Measurements from ENCODE around the gene MCRS1.
"Not testable (repeated sequence)": the region's sequence is repeated elsewhere in the genome, so short reads cannot be mapped to it uniquely, and the experiment has no call there.

Gene MCRS1

DNA sequence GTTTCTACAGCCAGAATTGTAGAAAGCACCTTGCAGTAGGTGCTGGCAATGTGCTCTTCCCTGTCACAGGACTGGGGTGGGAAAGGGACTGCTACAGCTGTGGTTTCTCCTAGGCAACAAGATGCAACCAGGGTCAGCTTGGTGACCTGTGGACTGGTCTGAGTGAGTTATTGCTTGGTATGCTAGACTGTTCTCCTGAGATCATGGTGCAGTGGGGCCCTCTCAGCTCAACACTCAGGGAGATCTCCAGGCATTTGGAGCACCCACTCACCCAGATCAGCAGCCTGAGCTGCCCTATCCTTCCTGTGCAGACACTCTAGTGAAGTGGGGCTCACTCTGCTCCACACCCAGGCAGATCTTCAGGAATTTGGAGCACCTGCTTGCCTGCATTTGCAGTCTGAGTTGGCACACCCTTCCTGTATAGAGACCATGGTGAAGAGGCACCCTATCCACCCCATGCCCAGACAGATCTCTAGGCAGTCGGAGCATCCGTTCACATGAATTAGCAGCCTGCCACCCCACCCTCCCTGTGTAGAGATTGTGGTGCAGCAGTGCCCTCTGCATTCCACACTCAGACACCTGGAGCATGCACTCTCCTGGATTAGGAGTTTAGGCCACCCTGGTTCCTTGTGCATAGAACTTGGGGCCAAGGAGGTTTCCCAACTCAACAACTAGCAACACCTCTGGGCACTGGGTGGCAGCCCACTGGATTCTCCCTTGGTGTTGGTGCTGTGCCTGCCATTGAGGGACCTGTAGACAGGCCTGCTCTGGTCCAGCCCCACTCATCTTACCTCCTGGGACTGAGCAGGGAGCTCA, 41.3 kb upstream of the MCRS1 start:
- DNase-seq (ENCODE audit: low read depth), result no peak
- TF ChIP-seq, protein P1, sequence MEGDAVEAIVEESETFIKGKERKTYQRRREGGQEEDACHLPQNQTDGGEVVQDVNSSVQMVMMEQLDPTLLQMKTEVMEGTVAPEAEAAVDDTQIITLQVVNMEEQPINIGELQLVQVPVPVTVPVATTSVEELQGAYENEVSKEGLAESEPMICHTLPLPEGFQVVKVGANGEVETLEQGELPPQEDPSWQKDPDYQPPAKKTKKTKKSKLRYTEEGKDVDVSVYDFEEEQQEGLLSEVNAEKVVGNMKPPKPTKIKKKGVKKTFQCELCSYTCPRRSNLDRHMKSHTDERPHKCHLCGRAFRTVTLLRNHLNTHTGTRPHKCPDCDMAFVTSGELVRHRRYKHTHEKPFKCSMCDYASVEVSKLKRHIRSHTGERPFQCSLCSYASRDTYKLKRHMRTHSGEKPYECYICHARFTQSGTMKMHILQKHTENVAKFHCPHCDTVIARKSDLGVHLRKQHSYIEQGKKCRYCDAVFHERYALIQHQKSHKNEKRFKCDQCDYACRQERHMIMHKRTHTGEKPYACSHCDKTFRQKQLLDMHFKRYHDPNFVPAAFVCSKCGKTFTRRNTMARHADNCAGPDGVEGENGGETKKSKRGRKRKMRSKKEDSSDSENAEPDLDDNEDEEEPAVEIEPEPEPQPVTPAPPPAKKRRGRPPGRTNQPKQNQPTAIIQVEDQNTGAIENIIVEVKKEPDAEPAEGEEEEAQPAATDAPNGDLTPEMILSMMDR (IDR thresholded peaks at IDR 0.05; ENCODE audit: low read depth, low read length, missing control alignments), result no peak
- no peak overlapping the region for H3K4me3 ChIP-seq (ENCODE audit: low read depth, low read length)

GRCh38 chr12:49605539-49605938, 37.6 kb upstream of the MCRS1 start, which contains the start of gene FAM186B:
Gene FAM186B, minus strand, starts transcription at chr12:49605639. Its CDS starts 162 bp downstream, at chr12:49605477.
- not testable (repeated sequence) for DNase-seq (ENCODE audit: low read depth); H3K4me3 ChIP-seq (ENCODE audit: low read depth, low read length)

DNA sequence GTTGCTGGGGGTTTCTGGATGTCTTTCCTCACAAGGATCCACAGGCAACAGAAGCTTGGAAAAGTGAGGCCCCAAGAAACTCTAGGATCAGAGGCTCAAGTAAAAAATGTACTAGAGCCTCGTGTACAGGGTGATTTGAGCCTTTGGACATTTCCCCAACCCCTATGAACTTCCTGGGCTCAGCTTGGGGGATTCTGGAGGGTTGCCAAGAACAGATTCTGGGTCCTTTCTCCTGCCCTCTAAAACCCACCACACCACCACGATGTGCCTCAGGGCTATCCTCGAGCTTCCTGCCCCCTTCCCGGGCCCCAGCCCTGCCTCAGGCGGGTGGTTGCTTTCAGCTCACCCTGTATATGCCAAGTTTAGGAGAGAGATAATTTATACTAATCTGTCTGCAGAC, 36.9 kb upstream of the MCRS1 start:
- TF ChIP-seq, protein P1 (IDR thresholded peaks at IDR 0.05; ENCODE audit: low read depth, low read length, missing control alignments), result no peak
- DNase-seq (ENCODE audit: low read depth), result no peak
- no peak overlapping the region for H3K4me3 ChIP-seq (ENCODE audit: low read depth, low read length)

DNA sequence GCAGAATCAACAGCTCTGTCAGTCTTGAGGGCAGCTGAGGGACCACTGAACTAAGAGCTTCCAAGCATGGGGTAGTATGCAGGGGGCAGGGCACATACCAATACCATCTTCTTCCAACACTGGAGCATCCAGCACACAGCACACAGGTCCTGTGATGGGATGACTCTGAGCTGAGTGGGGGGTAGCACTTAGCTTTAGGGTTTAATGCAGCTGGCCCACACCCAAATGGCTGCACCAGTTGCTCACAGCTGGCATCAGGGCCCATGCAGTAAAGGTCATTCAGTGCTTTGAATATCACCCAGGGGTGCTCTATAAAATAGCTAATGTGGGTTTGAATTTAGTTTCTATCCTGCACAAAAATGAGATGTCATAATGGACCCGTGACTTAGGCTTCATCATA, 35.8 kb upstream of the MCRS1 start:
- H3K4me3 ChIP-seq (ENCODE audit: low read depth, low read length), result no peak overlapping the region
- DNase-seq (ENCODE audit: low read depth), result no peak
- TF ChIP-seq, protein P1 (IDR thresholded peaks at IDR 0.05; ENCODE audit: low read depth, low read length, missing control alignments), result no peak

DNA sequence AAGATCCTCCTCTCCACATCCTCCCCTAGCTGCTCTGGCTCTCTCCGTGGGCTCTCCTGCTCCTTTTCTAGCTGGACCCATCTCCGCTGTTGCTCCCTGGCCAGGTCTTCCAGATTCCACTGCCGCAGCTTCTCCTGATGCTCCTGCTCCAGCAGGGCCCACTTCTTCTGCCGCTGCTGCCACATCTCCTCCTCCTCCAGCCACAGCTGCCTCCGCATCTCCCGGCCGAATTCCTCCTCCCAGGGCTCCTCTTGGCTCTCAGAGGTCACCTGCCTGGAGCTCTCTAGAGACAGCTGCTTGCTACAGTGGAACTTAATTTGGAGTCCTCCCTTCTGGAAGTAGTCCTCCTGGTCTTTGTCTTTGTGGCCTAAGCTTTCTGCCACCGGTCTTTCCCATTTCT, 32.0 kb upstream of the MCRS1 start:
- no peak overlapping the region for H3K4me3 ChIP-seq (ENCODE audit: low read depth, low read length)
- TF ChIP-seq, protein P1 (IDR thresholded peaks at IDR 0.05; ENCODE audit: low read depth, low read length, missing control alignments), result no peak
- no peak for DNase-seq (ENCODE audit: low read depth)

DNA sequence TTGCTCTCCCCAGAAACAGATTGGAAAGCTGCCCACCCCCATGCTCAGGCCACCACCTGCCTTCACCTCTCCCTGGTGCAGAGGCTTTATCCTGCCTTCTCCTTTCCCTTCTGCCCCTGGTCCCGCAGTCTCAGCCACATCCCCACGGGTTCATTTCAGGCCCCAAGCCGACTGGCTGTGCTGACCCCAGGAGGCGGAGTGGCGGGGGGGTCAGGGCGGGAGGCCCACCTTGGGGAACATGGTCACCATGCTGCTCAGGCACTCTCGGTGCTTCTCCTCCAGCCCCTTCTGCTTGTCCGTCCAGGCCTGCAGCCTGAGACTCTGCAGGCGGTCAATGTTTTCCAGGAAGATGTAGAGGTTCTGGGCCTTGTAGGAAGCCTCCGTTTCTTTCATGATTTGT, 30.6 kb upstream of the MCRS1 start:
- TF ChIP-seq, protein P1 (IDR thresholded peaks at IDR 0.05; ENCODE audit: low read depth, low read length, missing control alignments), result no peak
- H3K4me3 ChIP-seq (ENCODE audit: low read depth, low read length), result no peak overlapping the region

GRCh38 chr12:49588721-49589516, 21.0 kb upstream of the MCRS1 start:
- DNase-seq (ENCODE audit: low read depth), result no peak
- TF ChIP-seq, protein P1 (IDR thresholded peaks at IDR 0.05; ENCODE audit: low read depth, low read length, missing control alignments), result no peak

More for the DNA sequence above, 30.6 kb upstream of the MCRS1 start:
- DNase-seq (ENCODE audit: low read depth), result no peak

More at GRCh38 chr12:49588721-49589516, 21.0 kb upstream of the MCRS1 start:
- no peak overlapping the region for H3K4me3 ChIP-seq (ENCODE audit: low read depth, low read length)
